ENCODE measurements around the gene RMND1. TPM values are rescaled to one million over a fixed set of nuclear protein-coding genes. Genes with fewer than 3 reads are reported as not detected.

RMND1 gene
- total and polyA plus RNA-seq, 7 experiments from 2014 or later = 7.6 to 21.5 (median 15.3) TPM

GRCh38 chr6:151448623-151449022 lies 3.3 kb downstream of the RMND1 start:
- H3K9me3 Mint-ChIP-seq = peaks cover 0 to 6% (median 0%) of the 10 kb centered on the region in 11 donors
- no peak for DNase-seq
- no peak overlapping the region for H3K4me3 ChIP-seq (ENCODE audit: low read length)
- H3K4me1 Mint-ChIP-seq = peaks cover 23 to 71% (median 42%) of the 10 kb centered on the region in 7 donors
- no peaks in the 10 kb centered on the region for H3K9me3 ChIP-seq (ENCODE audit: control insufficient read depth in 2 of 3, low read length in 3 of 3)
- CTCF ChIA-PET = no interaction called here
- intact Hi-C loops (cut with micrococcal nuclease) = loop anchor here in 1 of 2 donors (10.0 kb wide), 1 partner anchor 676 kb away; no protein-coding TSS in a partner anchor
- H3K27me3 ChIP-seq (ENCODE audit: control insufficient read depth in 2 of 2, insufficient read depth in 2 of 2, low read length in 2 of 2) = no peaks in the 10 kb centered on the region
- no peak overlapping the region for H3K27ac ChIP-seq (ENCODE audit: low read depth, low read length)
- peaks cover 0 to 5% (median 0%) of the 10 kb centered on the region in 5 donors for H3K27me3 Mint-ChIP-seq
- no peak for ATAC-seq
- H3K4me3 Mint-ChIP-seq = no peak overlapping the region
- peaks cover 0 to 9% (median 0%) of the 10 kb centered on the region in 3 experiments for H3K36me3 ChIP-seq (ENCODE audit: control insufficient read depth in 2 of 3, insufficient read depth in 3 of 3, low read length in 3 of 3)
- POLR2A ChIA-PET = interaction anchor here (0.7 kb wide), 1 partner anchor 862 kb away, joined by 3 read pairs; no protein-coding TSS in a partner anchor
- peaks cover 5 to 16% of the 10 kb centered on the region in 2 donors for H3K4me1 ChIP-seq (ENCODE audit: control insufficient read depth in 2 of 2, insufficient read depth in 2 of 2, low read length in 2 of 2)
- H3K27ac Mint-ChIP-seq = peak overlapping the region in 1 of 9 donors; percentile 8
- H3K36me3 Mint-ChIP-seq = peaks cover 0 to 14% (median 10%) of the 10 kb centered on the region in 5 donors

GRCh38 chr6:151447237-151447636 lies 4.7 kb downstream of the RMND1 start:
- intact Hi-C loops (cut with micrococcal nuclease) = loop anchor here in 1 of 2 donors (10.0 kb wide), 1 partner anchor 678 kb away; no protein-coding TSS in a partner anchor
- Histone ChIP-seq H3K36me3 (ENCODE audit: control insufficient read depth in 2 of 3, insufficient read depth in 3 of 3, low read length in 3 of 3) (peaks cover 0 to 4% (median 0%) of the 10 kb centered on the region in 3 experiments), H3K27ac (ENCODE audit: low read depth, low read length) (no peak overlapping the region), H3K27me3 (ENCODE audit: control insufficient read depth in 2 of 2, insufficient read depth in 2 of 2, low read length in 2 of 2) (no peaks in the 10 kb centered on the region), H3K4me1 (ENCODE audit: control insufficient read depth in 2 of 2, insufficient read depth in 2 of 2, low read length in 2 of 2) (peaks cover 4 to 7% of the 10 kb centered on the region in 2 donors), H3K9me3 (ENCODE audit: control insufficient read depth in 2 of 3, low read length in 3 of 3) (no peaks in the 10 kb centered on the region), H3K4me3 (ENCODE audit: low read length) (no peak overlapping the region)
- H3K9me3 Mint-ChIP-seq = peaks cover 0 to 4% (median 0%) of the 10 kb centered on the region in 11 donors
- no peak overlapping the region for H3K4me3 Mint-ChIP-seq
- ChIA-PET POLR2A (interaction anchor here (0.6 kb wide), 1 partner anchor 29 kb away, joined by 8 read pairs; no protein-coding TSS in a partner anchor), CTCF (no interaction called here)
- peaks cover 0 to 3% (median 0%) of the 10 kb centered on the region in 5 donors for H3K27me3 Mint-ChIP-seq
- ATAC-seq (no peak), DNase-seq (no peak)
- H3K36me3 Mint-ChIP-seq = peaks cover 0 to 15% (median 12%) of the 10 kb centered on the region in 5 donors
- H3K4me1 Mint-ChIP-seq = peaks cover 25 to 67% (median 45%) of the 10 kb centered on the region in 7 donors
- H3K27ac Mint-ChIP-seq = peak overlapping the region in 4 of 9 donors; percentile 9 to 56 (median 17)

GRCh38 chr6:151445482-151445881 lies 6.4 kb downstream of the RMND1 start:
- Mint-ChIP-seq H3K27me3 (no peaks in the 10 kb centered on the region), H3K4me3 (no peak overlapping the region), H3K4me1 (peaks cover 19 to 70% (median 48%) of the 10 kb centered on the region in 7 donors), H3K36me3 (peaks cover 0 to 19% (median 6%) of the 10 kb centered on the region in 5 donors), H3K9me3 (no peaks in the 10 kb centered on the region), H3K27ac (no peak overlapping the region)
- H3K9me3 ChIP-seq (ENCODE audit: control insufficient read depth in 2 of 3, low read length in 3 of 3) = no peaks in the 10 kb centered on the region
- intact Hi-C loops (cut with micrococcal nuclease) = loop anchor here in 1 of 2 donors (10.0 kb wide), 1 partner anchor 679 kb away; no protein-coding TSS in a partner anchor
- ChIA-PET POLR2A (interaction anchor here (0.6 kb wide), 1 partner anchor 56 kb away, joined by 3 read pairs; no protein-coding TSS in a partner anchor), CTCF (interaction anchor here (0.8 kb wide), 2 partner anchors 9 to 28 kb away, joined by 3 read pairs; no protein-coding TSS in a partner anchor)
- no peak overlapping the region for H3K27ac ChIP-seq (ENCODE audit: low read depth, low read length)
- peaks cover 0 to 4% (median 0%) of the 10 kb centered on the region in 3 experiments for H3K36me3 ChIP-seq (ENCODE audit: control insufficient read depth in 2 of 3, insufficient read depth in 3 of 3, low read length in 3 of 3)
- no peaks in the 10 kb centered on the region for H3K27me3 ChIP-seq (ENCODE audit: control insufficient read depth in 2 of 2, insufficient read depth in 2 of 2, low read length in 2 of 2)
- no peak overlapping the region for H3K4me3 ChIP-seq (ENCODE audit: low read length)
- H3K4me1 ChIP-seq (ENCODE audit: control insufficient read depth in 2 of 2, insufficient read depth in 2 of 2, low read length in 2 of 2) = peaks cover 6 to 8% of the 10 kb centered on the region in 2 donors
- DNase-seq (no peak), ATAC-seq (no peak)

GRCh38 chr6:151443911-151444621 lies 7.9 kb downstream of the RMND1 start:
- ChIA-PET CTCF (no interaction called here), POLR2A (interaction anchor here (0.6 to 1.0 kb wide), 2 partner anchors 54 to 579 kb away, joined by 3 to 4 read pairs; partner anchors contain the start of gene MTHFD1L)
- H3K4me1 ChIP-seq (ENCODE audit: control insufficient read depth in 2 of 2, insufficient read depth in 2 of 2, low read length in 2 of 2) = peaks cover 6 to 8% of the 10 kb centered on the region in 2 donors
- H3K27me3 ChIP-seq (ENCODE audit: control insufficient read depth in 2 of 2, insufficient read depth in 2 of 2, low read length in 2 of 2) = no peaks in the 10 kb centered on the region
- H3K9me3 ChIP-seq (ENCODE audit: control insufficient read depth in 2 of 3, low read length in 3 of 3) = no peaks in the 10 kb centered on the region
- H3K27ac ChIP-seq (ENCODE audit: low read depth, low read length) = no peak overlapping the region
- Mint-ChIP-seq H3K27ac (peak overlapping the region in 1 of 9 donors; percentile 26), H3K9me3 (no peaks in the 10 kb centered on the region), H3K4me3 (peak overlapping the region in 2 of 10 donors; percentile 0 to 18), H3K4me1 (peaks cover 18 to 72% (median 47%) of the 10 kb centered on the region in 7 donors), H3K27me3 (no peaks in the 10 kb centered on the region), H3K36me3 (peaks cover 0 to 16% (median 6%) of the 10 kb centered on the region in 5 donors)
- peaks cover 0 to 4% (median 0%) of the 10 kb centered on the region in 3 experiments for H3K36me3 ChIP-seq (ENCODE audit: control insufficient read depth in 2 of 3, insufficient read depth in 3 of 3, low read length in 3 of 3)
- intact Hi-C loops (cut with micrococcal nuclease) = loop anchor here in 1 of 2 donors (10.0 kb wide), 1 partner anchor 681 kb away; no protein-coding TSS in a partner anchor
- no peak for ATAC-seq
- H3K4me3 ChIP-seq (ENCODE audit: low read length) = no peak overlapping the region
- no peak for DNase-seq

- no peaks in the 10 kb centered on the region for H3K27me3 Mint-ChIP-seq
- no peak for ATAC-seq
- H3K4me3 Mint-ChIP-seq = peak overlapping the region in 2 of 10 donors; percentile 0 to 18
- Histone ChIP-seq H3K36me3 (ENCODE audit: control insufficient read depth in 2 of 3, insufficient read depth in 3 of 3, low read length in 3 of 3) (peaks cover 0 to 4% (median 0%) of the 10 kb centered on the region in 3 experiments), H3K27ac (ENCODE audit: low read depth, low read length) (no peak overlapping the region), H3K4me3 (ENCODE audit: low read length) (no peak overlapping the region), H3K9me3 (ENCODE audit: control insufficient read depth in 2 of 3, low read length in 3 of 3) (no peaks in the 10 kb centered on the region), H3K27me3 (ENCODE audit: control insufficient read depth in 2 of 2, insufficient read depth in 2 of 2, low read length in 2 of 2) (no peaks in the 10 kb centered on the region), H3K4me1 (ENCODE audit: control insufficient read depth in 2 of 2, insufficient read depth in 2 of 2, low read length in 2 of 2) (peaks cover 6 to 8% of the 10 kb centered on the region in 2 donors)
- peak overlapping the region in 1 of 9 donors; percentile 25 for H3K27ac Mint-ChIP-seq
- intact Hi-C loops (cut with micrococcal nuclease) = loop anchor here in 1 of 2 donors (10.0 kb wide), 1 partner anchor 681 kb away; no protein-coding TSS in a partner anchor
- CTCF ChIA-PET = interaction anchor here (1.5 to 1.7 kb wide), 2 partner anchors 30 to 233 kb away, joined by 3 to 6 read pairs; no protein-coding TSS in a partner anchor
- no peak for DNase-seq
- no peaks in the 10 kb centered on the region for H3K9me3 Mint-ChIP-seq
- H3K36me3 Mint-ChIP-seq = peaks cover 0 to 16% (median 6%) of the 10 kb centered on the region in 5 donors
- peaks cover 18 to 70% (median 48%) of the 10 kb centered on the region in 7 donors for H3K4me1 Mint-ChIP-seq
- POLR2A ChIA-PET = interaction anchor here (1.0 kb wide), 1 partner anchor 53 kb away, joined by 4 read pairs; no protein-coding TSS in a partner anchor
Observed at GRCh38 chr6:151443454-151443853, 8.5 kb downstream of the RMND1 start.

- intact Hi-C loops (cut with micrococcal nuclease) = loop anchor here in 1 of 2 donors (10.0 kb wide), 1 partner anchor 682 kb away; no protein-coding TSS in a partner anchor
- POLR2A ChIA-PET = interaction anchor here (0.6 to 0.9 kb wide), 2 partner anchors 43 to 47 kb away, joined by 3 read pairs; no protein-coding TSS in a partner anchor
- H3K9me3 Mint-ChIP-seq = no peaks in the 10 kb centered on the region
Observed at GRCh38 chr6:151442371-151442770, 9.6 kb downstream of the RMND1 start.

More at GRCh38 chr6:151442371-151442770, 9.6 kb downstream of the RMND1 start:
- H3K4me1 ChIP-seq (ENCODE audit: control insufficient read depth in 2 of 2, insufficient read depth in 2 of 2, low read length in 2 of 2) = peaks cover 6 to 8% of the 10 kb centered on the region in 2 donors
- no peak overlapping the region for H3K27ac Mint-ChIP-seq
- H3K36me3 ChIP-seq (ENCODE audit: control insufficient read depth in 2 of 3, insufficient read depth in 3 of 3, low read length in 3 of 3) = peaks cover 0 to 4% (median 0%) of the 10 kb centered on the region in 3 experiments
- H3K4me1 Mint-ChIP-seq = peaks cover 17 to 72% (median 53%) of the 10 kb centered on the region in 7 donors
- peaks cover 0 to 16% (median 6%) of the 10 kb centered on the region in 5 donors for H3K36me3 Mint-ChIP-seq
- CTCF ChIA-PET = interaction anchor here (0.6 to 1.7 kb wide), 7 partner anchors 28 to 866 kb away, joined by 3 to 6 read pairs (median 4); no protein-coding TSS in a partner anchor
- no peak overlapping the region for H3K27ac ChIP-seq (ENCODE audit: low read depth, low read length)
- no peaks in the 10 kb centered on the region for H3K9me3 ChIP-seq (ENCODE audit: control insufficient read depth in 2 of 3, low read length in 3 of 3)
- DNase-seq (no peak), ATAC-seq (no peak)
- no peak overlapping the region for H3K4me3 ChIP-seq (ENCODE audit: low read length)
- H3K4me3 Mint-ChIP-seq = no peak overlapping the region
- H3K27me3 ChIP-seq (ENCODE audit: control insufficient read depth in 2 of 2, insufficient read depth in 2 of 2, low read length in 2 of 2) = no peaks in the 10 kb centered on the region
- no peaks in the 10 kb centered on the region for H3K27me3 Mint-ChIP-seq

Data from naive thymus-derived CD4-positive, alpha-beta T cell (primary cell).